Gastroesophageal sphincter (tissue), 4 donors: ENCODE measurements around the gene P2RY14. TPM values are rescaled to one million over a fixed set of nuclear protein-coding genes. Genes with fewer than 3 reads are reported as not detected.

ENCODE experiments used
- ATAC-seq: fragments of 150-250 bp; one replicate; pipeline ENCODE4 v1.9.1; 2016; ENCODE audit warnings: mild to moderate bottlenecking, moderate library complexity
- H3K27ac ChIP-seq, 4 donors: fragments of 200-600 bp; sonication (generic) in 3 of 4; 1 replicate in 3 of 4; 2 replicates in 1 of 4; pipeline ENCODE4 v1.5.1; 2016 to 2019
- H3K27me3 ChIP-seq: fragments of 200-600 bp; sonication (generic); one replicate; pipeline ENCODE4 v1.5.1; 2019
- H3K36me3 ChIP-seq, 2 donors: fragments of 200-600 bp; sonication (generic); one replicate each; pipeline ENCODE4 v1.5.1; 2019; ENCODE audit warnings: control low read depth in 1 of 2
- H3K4me1 ChIP-seq, 3 donors: fragments of 200-600 bp; sonication (generic); 1 replicate in 2 of 3; 2 replicates in 1 of 3; pipeline ENCODE4 v1.5.1; 2016 to 2019; ENCODE audit warnings: control low read depth in 2 of 3
- H3K4me3 ChIP-seq, 2 donors: fragments of 200-600 bp; sonication (generic); one replicate each; pipeline ENCODE4 v1.5.1; 2019; ENCODE audit warnings: mild to moderate bottlenecking in 1 of 2, moderate library complexity in 1 of 2
- H3K9me3 ChIP-seq, 3 donors: fragments of 200-600 bp; sonication (generic); one replicate each; pipeline ENCODE4 v1.5.1; 2017 to 2019; ENCODE audit warnings: control low read depth in 2 of 3
- EP300 ChIP-seq: sonication (generic); formaldehyde crosslinking; IDR thresholded peaks from one replicate; pipeline ENCODE4 v1.6.1; 2017; ENCODE audit warnings: antibody characterized with exemption, mild to moderate bottlenecking
- POLR2A ChIP-seq, 2 donors: fragments of 450-650 bp; IDR thresholded peaks; one replicate each; pipeline ENCODE4 v1.6.1; 2017; ENCODE audit warnings: antibody characterized with exemption in 2 of 2, mild to moderate bottlenecking in 2 of 2, moderate library complexity in 1 of 2
- POLR2AphosphoS5 ChIP-seq: sonication (generic); formaldehyde crosslinking; IDR thresholded peaks from one replicate; pipeline ENCODE4 v1.6.1; 2017; ENCODE audit warnings: antibody characterized with exemption
- WGBS, 2 donors: methylation state at CpG; one replicate each; pipeline ENCODE4 v1.1.5; 2018; ENCODE audit warnings: low coverage in 1 of 2; 5-methylcytosine and 5-hydroxymethylcytosine counted together
- total RNA-seq, 4 donors: library from RNA; depleted of rRNA; stranded (reverse); fragments of >200 nt; gene quantifications; one replicate each; pipeline ENCODE4 v1.1.0, GENCODE V29; 2016
- TF ChIP-seq, protein P1 (sequence below), 4 experiments: fragments of 200-600 bp in 2 of 4; fragments of 450-650 bp in 2 of 4; sonication (generic) in 1 of 4; IDR thresholded peaks; one replicate each; pipeline ENCODE4 v1.5.1; 2017 to 2019; ENCODE audit warnings: antibody characterized with exemption in 4 of 4, mild to moderate bottlenecking in 2 of 4, moderate library complexity in 2 of 4

The P2RY14 gene
- total RNA-seq, 4 donors from 2014 or later: 1.8 to 90.5 (median 16.2) TPM

DNA sequence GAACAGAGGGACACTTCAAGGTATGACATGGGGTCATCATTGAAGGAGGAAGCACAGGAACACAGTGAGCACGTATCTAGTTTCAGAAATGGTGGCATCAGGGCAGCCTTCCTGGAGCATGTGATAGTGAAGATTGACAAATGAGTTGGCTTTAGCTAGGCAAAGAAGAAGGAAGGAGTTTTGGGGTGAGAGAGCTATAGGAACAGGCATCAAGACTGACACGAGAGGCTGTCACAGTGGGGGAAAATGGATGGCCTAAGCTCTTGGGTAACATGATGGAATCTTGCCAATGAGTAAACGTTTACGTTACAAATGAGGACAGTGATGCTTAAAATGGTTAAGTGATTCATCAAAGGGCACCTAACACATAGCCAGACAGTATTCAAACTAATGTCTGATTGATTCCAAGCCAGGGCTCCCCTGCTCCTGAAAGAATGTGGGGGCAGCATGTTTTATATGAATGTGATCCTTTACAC lies 52.2 kb downstream of the P2RY14 start:
- TF ChIP-seq POLR2AphosphoS5 (peak; percentile 76), EP300 (no peak)
- no peaks in the 10 kb centered on the region for H3K9me3 ChIP-seq
- H3K4me3 ChIP-seq: no peak overlapping the region
- no peaks in the 10 kb centered on the region for H3K36me3 ChIP-seq
- no peaks in the 10 kb centered on the region for H3K27me3 ChIP-seq
- no peak overlapping the region for H3K27ac ChIP-seq
- H3K4me1 ChIP-seq: peaks cover 8 to 56% (median 14%) of the 10 kb centered on the region in 3 donors
- no peak for ATAC-seq
- WGBS, 2 donors: 27 to 30% methylated on average over 4 of the region's 4 CpGs

DNA sequence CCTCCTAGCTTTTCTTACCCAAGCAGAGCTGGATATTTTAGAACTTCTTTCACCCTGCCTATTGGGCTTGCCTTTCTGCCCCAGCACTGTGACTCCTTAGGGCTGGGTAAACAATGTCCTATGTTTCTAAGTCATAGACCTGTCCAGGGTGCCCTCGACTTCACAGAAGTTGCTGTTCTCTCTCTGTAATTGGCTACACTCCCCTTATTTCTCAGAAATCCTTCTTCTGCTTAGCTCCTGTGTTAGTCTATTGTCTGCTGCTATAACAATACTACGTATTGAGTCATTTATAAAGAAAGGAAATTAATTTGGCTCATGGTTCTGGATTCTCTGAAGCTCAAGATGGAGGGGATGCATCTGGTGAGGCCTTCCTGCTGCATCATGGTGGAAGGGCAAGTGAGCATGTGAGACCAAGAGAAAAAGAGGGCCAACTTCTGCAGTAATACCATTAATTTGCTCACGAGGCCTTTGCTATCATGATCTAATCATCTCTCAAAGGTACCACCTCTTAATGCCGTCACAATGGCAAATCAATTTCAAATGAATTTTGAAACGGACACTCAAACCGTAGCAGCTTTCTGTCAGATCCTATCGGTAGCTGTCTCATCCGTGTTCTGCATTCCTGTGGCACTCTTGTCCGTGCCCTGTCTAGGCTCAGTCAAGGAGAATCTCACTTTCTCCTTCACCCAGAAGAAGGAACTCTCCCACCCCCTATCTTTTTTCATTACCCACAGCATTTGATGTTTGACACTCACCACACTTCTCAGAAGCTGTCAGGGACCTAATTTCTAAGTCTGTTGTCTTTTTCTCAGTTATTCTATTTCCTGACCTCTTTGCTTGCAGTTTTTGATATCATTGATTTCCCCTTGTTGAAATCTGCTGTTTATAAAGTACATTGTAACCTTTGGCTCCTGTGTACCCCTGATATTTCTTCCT lies 53.0 kb downstream of the P2RY14 start:
- Histone ChIP-seq H3K9me3 (no peaks in the 10 kb centered on the region), H3K4me1 (peaks cover 8 to 48% (median 14%) of the 10 kb centered on the region in 3 donors), H3K27ac (no peak overlapping the region), H3K4me3 (no peak overlapping the region), H3K36me3 (no peaks in the 10 kb centered on the region), H3K27me3 (no peaks in the 10 kb centered on the region)
- 81 to 84% methylated on average over 8 of the region's 9 CpGs for WGBS, 2 donors
- no peak for ATAC-seq
- TF ChIP-seq EP300 (no peak), POLR2AphosphoS5 (no peak), POLR2A (IDR thresholded peaks at IDR 0.05) (no peak)
- TF ChIP-seq, protein P1, sequence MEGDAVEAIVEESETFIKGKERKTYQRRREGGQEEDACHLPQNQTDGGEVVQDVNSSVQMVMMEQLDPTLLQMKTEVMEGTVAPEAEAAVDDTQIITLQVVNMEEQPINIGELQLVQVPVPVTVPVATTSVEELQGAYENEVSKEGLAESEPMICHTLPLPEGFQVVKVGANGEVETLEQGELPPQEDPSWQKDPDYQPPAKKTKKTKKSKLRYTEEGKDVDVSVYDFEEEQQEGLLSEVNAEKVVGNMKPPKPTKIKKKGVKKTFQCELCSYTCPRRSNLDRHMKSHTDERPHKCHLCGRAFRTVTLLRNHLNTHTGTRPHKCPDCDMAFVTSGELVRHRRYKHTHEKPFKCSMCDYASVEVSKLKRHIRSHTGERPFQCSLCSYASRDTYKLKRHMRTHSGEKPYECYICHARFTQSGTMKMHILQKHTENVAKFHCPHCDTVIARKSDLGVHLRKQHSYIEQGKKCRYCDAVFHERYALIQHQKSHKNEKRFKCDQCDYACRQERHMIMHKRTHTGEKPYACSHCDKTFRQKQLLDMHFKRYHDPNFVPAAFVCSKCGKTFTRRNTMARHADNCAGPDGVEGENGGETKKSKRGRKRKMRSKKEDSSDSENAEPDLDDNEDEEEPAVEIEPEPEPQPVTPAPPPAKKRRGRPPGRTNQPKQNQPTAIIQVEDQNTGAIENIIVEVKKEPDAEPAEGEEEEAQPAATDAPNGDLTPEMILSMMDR (IDR thresholded peaks at IDR 0.05): no peak

DNA sequence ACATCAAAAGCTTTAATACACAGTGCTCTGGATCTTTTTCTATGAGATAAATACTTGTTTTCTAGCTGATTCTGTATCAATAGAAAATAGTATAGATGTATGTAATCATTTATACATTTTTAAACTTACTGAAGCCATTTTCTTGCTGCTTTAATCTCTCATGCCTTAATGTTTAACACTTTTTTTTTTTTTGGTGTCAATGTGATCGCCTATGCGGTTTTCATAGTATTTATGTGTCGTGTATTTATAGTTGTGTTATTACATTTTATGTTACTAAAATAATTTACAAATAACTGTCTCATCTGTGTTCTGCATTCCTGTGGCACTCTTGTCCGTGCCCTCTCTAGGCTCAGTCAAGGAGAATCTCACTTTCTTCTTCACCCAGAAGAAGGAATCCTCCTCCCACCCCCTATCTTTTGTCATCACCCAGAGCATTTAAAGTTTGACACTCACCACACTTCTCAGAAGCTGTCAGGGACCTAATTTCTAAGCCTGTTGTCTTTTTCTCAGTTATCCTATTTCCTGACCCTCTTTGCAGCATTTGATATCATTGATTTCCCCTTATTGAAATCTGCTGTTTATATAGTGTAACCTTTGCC lies 54.0 kb downstream of the P2RY14 start:
- 90 to 91% methylated on average over 4 of the region's 4 CpGs for WGBS, 2 donors
- H3K4me1 ChIP-seq: peaks cover 8 to 38% (median 14%) of the 10 kb centered on the region in 3 donors
- no peak for ATAC-seq
- H3K4me3 ChIP-seq: no peak overlapping the region
- H3K9me3 ChIP-seq: no peaks in the 10 kb centered on the region
- no peak for TF ChIP-seq POLR2AphosphoS5
- TF ChIP-seq, protein P1 (IDR thresholded peaks at IDR 0.05): no peak
- no peak for TF ChIP-seq POLR2A (IDR thresholded peaks at IDR 0.05)
- TF ChIP-seq EP300: no peak
- no peak overlapping the region for H3K27ac ChIP-seq
- no peaks in the 10 kb centered on the region for H3K36me3 ChIP-seq
- H3K27me3 ChIP-seq: no peaks in the 10 kb centered on the region

DNA sequence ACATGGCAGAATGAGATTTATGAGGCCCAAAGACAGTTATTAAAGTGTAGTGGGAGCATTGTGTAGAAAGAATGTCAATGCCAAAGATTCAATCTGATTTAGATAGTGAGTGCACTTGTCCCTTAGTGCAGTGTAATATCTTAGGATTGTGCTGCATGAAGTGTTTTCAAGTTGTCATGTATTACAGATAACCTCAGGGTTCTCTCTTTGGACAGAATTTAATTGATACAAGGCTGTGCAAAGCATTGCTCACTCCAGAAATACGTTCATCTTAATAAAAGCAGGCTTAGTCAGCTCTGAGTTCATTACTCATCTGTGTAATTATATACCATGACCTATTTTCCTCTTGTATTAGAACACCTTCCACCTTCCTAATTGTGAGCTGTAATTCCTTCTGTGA lies 59.3 kb downstream of the P2RY14 start:
- H3K9me3 ChIP-seq: no peaks in the 10 kb centered on the region
- 14 to 54% methylated on average over 1 of the region's 1 CpG for WGBS, 2 donors
- no peaks in the 10 kb centered on the region for H3K36me3 ChIP-seq
- H3K4me1 ChIP-seq: peaks cover 0 to 20% (median 0%) of the 10 kb centered on the region in 3 donors
- H3K4me3 ChIP-seq: no peak overlapping the region
- ATAC-seq: no peak
- TF ChIP-seq POLR2AphosphoS5 (no peak), POLR2A (IDR thresholded peaks at IDR 0.05) (no peak), EP300 (no peak)
- TF ChIP-seq, protein P1 (IDR thresholded peaks at IDR 0.05): no peak
- H3K27me3 ChIP-seq: no peaks in the 10 kb centered on the region
- no peak overlapping the region for H3K27ac ChIP-seq

DNA sequence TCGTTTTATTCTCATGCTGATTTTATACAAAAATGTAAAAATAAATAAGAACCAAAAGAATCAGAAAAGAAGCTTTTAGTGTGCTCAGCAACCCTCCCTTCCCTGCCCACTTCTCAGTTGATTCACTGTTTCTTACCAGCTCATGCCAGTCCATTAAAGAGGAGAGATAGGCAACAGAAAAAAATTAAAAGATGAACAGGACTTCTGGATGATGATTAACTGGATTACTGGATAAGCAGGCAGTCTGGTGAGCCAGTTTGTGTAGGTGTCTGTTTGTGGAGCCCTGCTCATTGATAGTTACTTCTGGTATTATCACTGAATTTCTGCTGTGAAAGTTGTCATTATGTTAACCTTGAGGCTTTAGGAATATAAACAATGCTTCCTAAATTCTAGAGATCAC lies 60.2 kb downstream of the P2RY14 start:
- Histone ChIP-seq H3K4me1 (peaks cover 0 to 20% (median 0%) of the 10 kb centered on the region in 3 donors), H3K4me3 (no peak overlapping the region), H3K27ac (no peak overlapping the region), H3K27me3 (no peaks in the 10 kb centered on the region), H3K36me3 (no peaks in the 10 kb centered on the region), H3K9me3 (no peaks in the 10 kb centered on the region)
- WGBS, 2 donors: 41 to 80% methylated on average over 1 of the region's 1 CpG
- no peak for TF ChIP-seq POLR2A (IDR thresholded peaks at IDR 0.05)
- TF ChIP-seq, protein P1 (IDR thresholded peaks at IDR 0.05): no peak
- no peak for TF ChIP-seq EP300
- no peak for TF ChIP-seq POLR2AphosphoS5
- ATAC-seq: no peak
